A172 (cell line): ENCODE results near the gene CCBE1. TPM values are rescaled to one million over a fixed set of nuclear protein-coding genes. Genes with fewer than 3 reads are reported as not detected.

ENCODE experiments used
- DNase-seq: peaks from one replicate; pipeline ENCODE4 v3.0.0-alpha.2; 2015; ENCODE audit warnings: low spot score
- total RNA-seq: library from RNA; depleted of rRNA; stranded (reverse); fragments of >200 nt; shearing (Covaris generic); gene quantifications from 2 replicates; pipeline ENCODE4 v1.2.3, GENCODE V29; 2014

The CCBE1 gene
- total RNA-seq, 1 experiment from 2014 or later = 8.3 TPM

DNA sequence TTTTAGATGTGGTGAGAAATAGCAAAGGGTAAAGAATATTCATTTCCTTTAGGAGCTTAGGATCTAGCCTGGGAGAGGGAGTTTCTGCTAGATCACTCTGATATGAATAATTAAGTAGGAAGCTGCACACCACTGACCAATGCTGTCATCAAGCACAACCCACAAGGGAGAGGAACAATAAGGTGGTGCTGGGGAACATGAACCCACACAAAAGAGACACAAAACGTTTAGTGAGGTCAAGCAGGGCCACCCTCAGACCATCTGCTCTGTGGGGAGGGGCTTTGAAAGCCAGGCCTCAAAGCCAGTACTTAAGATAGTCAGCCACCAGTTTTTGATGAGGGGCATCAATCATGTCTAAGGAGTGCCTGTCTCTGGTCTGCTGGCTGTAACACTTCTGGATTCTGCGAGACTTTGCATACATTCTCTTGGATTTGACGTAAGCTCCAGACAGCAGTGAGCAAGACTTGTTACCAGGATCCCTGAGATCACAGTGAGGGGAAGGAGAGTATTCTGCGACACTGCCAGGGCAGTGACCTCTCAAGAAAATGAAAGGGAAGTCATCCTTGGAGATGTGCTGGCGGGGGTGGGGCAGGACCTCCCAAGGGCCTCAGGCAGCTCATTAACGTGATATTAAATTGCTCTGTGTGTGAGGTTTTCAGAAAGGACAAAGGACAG is 127.0 kb downstream of the CCBE1 start:
- peak; percentile 4 for DNase-seq

DNA sequence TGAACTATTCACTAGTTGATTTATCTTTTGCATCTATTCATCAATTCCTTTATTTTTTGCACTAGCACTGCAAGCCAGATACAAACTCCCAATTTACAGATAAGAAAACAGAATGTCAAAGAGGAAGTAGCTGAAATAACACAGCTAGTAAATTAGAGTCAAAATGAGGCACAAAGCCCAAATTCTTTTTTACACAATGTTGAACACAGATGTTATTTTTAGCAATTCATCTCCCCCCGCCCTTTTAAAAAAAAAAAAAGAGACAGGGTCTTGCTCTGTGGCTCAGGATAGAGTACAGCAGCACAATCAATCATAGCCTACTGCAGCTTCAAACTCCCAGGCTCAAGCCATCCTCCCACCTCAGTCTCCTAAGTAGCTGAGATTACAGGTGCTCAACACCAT is 127.8 kb downstream of the CCBE1 start:
- DNase-seq = no peak

DNA sequence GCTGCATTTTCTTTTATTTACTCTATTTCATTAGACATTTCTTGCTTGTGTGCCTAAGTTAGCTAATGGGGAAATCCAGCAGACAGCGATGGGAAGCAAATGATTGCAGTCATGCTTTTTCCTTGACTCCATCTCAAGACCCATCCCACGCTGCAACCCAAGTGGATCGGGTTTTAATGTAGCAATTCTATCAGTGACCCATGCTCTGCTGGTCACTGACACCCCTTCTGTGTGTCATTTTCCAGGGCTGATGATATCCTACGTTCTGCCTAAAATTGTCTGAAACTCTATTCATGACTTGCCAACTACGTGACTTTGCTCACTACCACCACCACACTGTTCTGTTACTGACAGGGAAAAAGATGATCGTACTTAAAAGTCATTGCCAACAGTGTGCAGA is 129.8 kb downstream of the CCBE1 start:
- no peak for DNase-seq

DNA sequence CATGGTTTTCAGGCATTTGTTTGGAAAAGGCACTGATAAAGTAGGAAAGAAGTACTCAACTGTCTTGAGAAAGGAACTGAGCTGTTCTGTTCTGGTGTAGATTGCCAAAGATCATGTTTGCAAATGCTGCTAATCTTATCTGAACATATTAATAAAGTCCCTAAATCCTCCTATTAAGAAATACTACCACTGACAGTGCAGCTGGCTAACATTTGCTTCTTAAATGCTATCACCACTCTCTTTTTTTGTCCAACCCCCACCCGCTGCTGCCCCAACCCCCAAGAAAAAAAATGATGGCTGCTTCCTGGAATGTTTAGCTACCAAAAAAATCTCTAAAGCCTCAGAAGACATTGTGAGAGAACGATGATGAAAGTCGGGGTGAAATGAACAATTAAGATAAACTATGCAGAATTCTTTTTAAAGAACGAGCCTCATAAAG is 130.7 kb downstream of the CCBE1 start:
- DNase-seq = no peak

DNA sequence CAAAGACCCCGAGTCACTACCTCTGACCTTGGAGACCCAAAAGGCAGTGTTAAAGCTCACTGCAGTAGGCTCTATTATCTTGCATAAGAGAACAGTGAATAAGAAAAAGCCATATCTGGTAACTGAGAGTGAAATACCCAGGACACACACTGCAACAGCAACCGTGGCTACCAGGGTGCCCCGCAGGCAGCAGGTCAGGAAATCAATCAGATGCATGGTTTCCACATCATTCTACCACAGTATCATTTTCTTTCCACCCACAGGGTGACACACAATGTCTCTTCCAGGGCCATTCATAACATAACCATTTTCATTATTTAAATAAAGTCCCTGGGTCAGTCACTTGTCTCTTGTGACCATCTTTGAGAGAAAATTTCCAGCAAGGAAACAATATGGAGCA is 131.3 kb downstream of the CCBE1 start:
- DNase-seq = no peak

DNA sequence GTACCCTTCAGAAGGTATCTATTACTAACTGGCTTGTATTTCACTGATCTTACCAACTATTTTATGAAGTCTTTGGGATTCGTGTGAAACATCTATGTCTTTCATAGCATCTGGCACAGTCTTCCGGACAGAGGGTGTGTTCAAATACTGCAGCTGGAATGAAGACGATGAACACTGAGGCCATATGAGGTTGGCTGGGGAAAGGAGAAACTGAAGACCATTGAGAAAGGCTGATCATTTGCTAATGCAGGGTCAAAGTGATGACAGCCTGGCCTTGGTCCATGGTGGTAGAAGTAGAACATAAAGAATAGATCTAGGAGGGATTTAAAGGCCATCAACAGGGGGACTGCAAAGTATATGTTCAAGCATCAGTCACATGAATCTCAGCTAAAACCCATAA is 132.7 kb downstream of the CCBE1 start:
- no peak for DNase-seq

DNA sequence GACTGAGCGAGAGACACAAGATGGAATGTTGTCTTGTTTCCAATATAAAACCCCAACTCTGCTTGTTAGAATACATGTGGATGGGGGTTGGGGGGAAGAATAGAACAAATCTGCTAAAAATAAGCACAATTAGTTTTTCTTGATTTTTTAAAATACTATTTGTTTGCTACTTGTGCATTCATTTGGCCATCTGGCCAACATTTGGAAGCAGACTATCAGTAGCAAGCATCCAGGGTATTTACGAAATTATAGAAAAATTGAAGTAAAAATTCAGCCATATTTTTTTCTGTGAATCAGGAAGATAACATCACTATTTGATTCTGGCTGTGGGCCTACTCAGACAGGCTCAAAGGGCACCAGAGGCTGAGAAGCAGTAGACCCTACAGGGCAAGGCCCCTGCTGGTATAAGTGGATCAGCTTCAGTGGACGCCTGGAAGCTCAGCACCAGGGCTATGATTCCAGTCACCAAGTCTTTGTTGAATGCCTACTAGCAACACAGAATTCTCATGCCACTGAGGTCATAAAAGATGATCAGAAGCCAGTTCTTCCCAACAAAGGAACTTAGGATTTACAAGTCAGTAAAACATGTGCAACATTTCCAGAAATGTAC is 133.9 kb downstream of the CCBE1 start:
- DNase-seq = no peak

DNA sequence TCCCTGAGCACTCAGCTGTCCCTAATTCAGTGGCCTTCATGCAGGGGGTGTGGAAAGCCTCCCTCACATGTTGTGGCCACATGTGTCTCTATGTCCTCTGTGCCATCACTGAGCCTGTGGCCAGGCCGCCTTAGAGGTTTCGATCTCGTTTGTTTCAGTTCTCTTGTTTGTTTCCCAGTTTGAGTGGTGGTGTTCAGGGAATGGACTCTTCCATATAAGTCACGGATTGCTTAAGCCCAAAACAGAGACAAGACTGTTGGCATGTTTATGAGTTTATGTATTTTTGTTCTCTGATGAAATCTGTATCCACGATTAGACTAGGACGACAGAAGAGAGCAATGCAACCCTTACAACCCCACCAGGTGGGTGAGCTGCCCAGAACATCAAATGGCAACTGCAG is 134.5 kb downstream of the CCBE1 start:
- DNase-seq = no peak

DNA sequence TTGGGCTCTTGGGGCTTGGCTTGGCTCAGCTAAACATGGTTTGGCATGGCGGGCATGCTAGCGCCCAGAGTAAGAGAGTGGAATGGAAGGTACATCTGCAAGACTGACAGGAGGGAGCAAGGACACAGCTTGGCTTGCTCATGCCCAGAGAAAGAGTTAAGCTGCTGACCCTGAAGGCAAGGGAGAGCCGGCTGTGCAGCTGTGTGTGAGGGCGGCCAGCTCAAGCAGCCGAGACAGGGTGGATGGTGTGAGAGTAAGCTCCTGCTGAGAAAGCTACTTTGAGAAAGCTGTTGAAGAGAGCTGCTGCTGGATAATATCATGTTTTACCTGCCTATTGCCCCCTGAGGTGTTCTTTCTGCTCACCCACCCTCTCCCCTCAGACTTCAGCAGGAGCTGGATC is 135.6 kb downstream of the CCBE1 start:
- DNase-seq = no peak

DNA sequence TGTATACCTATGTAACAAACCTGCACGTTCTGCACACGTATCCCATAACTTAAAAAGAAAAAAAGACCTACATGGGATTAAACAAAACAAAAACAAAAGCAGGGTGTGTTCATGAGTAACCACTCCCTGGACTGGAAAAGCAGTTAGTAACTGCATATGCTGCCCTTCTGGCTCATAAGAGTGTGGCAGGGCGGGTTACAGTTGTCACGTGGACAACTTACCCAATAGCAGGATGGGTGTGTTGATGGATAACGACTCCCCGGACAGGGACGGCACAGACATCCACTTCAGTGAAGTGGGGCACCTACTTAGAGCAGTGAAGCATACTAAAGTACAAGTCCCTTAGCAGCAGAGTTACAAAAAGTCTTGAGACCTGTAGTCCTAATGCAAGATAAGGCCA is 136.7 kb downstream of the CCBE1 start:
- no peak for DNase-seq

DNA sequence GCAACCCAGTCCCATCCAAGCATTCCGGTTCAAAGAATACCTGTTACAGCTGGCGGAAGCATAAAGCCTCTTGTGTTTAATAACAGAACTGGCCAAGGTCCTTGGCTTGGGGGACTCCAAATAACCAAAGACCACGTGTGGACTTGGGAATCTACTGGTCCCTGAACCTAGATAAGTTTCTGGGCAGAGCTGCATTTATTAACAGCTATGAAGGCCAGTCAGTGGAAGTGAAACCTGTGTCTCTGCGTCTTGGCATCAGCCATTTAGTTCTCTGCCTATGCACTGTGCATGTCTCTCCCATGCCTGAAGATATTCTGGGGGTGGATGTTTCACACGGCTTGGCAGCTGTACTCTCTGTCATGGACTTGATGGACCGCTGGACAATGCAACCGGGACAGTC is 137.7 kb downstream of the CCBE1 start:
- no peak for DNase-seq

DNA sequence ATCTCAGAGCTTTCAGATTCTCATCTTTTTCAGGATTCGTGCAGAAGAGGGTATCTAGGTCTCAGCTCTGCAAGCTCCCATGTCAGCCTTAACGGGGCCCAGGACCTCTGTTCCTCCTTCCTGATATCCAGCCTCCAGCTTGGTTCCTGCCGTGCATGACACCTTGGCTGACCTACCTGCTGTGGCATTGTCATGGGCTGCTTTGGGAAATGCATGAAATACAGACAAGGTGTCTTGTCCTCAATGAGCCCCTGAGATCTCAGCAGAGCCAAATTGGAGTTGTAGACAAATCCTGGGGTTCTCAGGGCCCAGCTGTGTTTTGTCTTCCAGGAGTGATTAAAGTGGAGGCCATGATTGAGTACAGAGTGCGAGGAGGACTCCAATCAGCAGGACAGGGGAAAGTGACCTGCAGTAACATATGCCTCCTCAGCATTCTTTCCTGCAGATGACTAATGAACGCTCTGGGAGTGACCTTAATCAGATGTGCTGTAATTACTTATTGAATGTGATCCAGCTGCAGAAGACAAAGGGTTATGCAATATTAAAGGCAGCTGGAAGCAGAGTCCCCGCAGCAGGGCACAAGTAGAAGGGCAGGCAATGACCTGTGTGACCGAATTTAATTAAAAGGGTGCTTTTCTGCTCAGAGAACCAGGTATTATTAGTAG is 141.1 kb downstream of the CCBE1 start:
- peak; percentile 35 for DNase-seq

DNA sequence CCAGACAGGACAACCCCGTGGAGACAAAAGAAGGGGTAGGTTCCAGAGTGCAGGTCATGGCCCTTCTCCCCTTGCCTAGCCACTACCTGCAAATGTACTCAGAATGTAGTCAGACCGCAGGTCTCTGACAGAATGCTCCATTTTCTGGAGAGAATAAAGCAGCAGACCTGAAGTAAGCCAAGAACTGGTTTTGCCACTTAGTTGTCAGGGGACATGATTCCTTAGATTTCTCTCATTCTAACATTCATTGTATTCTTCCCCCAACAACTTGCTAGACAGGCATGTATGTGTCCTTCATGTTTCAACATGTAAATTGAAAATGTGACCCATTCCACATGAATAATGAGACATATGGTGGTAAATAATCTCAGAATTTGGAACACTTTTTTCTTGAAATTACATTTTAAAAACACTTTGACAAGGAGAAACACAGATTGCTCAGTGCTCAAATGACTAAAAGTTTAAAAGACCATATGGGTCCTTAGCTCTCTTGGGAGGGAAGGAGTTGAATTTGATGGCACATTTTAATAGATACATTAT is 142.4 kb downstream of the CCBE1 start:
- no peak for DNase-seq

DNA sequence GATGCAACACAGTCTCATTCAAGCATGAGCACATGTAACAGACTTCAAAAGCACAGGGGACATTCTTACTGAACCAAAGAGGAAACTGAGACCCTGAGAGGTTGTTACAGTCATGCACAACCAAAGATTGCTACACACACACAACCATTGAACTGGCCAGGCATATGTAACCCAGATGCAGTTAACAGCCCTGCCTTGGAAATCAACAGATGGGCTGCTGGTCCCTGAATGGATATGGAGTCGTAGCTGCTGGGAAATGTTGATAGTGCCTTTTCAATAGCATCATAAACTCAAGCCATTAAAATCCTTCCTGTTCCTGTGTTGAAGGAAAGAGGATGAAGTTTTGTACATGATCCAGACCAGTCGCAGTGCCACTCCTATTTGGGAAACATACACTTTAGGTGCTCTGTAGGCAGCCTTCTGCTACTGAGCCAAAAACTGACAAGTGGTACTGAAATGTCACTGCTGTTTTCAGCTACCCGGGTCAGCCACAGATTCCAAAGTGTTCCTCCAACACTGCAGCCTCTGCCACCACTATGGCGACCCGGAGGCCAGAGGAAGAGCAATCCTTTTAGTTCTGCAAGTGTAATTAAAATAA is 143.9 kb downstream of the CCBE1 start:
- no peak for DNase-seq

DNA sequence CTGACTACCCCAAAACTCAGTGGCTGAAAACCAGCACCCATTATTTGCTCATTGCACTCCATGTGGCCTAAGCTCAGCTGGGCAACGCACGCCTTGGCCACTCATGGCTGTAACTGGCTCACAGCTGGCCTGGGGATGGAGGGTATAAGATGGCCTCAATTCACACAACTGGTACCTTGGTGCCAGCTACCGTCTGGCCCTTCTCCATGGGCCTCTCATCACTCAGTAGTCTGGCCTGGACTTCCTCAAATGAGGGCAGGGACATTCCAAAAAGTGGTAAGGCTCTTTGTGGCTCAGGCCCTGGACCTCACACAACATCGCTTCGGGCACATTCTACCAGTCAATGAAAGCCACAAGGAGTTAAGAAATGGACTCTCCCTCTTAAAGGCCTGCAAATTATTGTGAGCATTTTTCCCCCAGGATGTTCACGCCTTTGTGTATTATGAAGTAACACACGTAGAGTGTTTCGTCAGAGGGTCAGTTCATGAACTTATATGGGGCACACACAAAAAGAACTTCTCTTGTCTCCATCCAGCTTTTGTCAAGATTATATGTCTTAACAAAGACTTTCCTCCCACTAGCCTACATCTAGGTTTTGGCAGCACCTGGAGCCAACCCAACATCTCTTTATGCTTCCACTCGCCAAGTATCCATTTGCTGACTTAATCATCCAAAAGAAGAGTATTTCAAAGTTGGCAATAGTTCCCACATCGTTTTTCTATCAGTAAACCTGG is 145.2 kb downstream of the CCBE1 start:
- no peak for DNase-seq

DNA sequence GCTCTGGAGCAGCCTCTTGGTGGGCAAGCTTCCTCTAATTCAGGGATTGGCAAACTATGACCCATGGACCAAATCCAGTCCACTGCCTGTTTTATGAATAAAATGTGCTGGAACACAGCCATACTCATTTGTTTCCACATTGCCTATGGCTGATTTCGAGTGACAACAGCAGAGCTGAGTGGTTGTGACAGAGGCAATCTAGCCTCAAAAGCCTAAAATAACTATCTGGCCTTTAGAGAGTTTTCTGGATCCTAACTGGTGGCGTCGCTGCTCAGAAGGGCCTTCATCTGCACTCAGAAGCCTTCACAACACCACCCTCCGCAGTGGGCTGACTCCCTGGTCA is 147.1 kb downstream of the CCBE1 start:
- DNase-seq = no peak

DNA sequence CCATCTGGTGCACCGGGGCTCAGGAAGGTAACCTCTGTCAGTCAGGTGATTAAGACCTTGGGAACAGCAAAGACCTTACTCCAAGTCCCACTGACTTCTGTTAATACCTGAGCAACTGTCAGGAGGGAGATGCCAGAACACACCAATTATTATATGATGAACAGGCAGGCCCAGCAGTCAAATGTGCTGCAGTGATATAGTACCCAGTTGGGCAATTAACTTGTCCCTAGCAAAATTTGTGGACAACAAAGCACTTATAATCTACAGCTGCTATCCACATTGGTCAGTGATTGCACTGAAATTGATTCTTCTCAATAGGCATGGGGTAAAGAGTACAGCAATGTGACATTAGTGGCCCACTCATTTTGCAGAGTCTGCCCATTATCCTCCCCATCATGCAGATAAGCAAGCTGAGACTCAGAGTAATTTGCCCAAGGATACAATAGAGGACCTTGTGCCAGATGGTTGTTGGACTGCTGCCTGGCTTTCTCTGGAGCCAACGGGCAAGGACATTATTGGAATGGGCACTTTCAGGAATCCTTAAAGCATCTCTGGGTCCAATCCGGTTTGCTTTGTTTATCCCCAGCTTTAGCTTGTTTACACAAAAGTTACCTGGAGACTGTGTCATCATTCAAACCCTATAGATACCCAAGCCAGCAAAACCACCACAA is 147.6 kb downstream of the CCBE1 start:
- DNase-seq = no peak

DNA sequence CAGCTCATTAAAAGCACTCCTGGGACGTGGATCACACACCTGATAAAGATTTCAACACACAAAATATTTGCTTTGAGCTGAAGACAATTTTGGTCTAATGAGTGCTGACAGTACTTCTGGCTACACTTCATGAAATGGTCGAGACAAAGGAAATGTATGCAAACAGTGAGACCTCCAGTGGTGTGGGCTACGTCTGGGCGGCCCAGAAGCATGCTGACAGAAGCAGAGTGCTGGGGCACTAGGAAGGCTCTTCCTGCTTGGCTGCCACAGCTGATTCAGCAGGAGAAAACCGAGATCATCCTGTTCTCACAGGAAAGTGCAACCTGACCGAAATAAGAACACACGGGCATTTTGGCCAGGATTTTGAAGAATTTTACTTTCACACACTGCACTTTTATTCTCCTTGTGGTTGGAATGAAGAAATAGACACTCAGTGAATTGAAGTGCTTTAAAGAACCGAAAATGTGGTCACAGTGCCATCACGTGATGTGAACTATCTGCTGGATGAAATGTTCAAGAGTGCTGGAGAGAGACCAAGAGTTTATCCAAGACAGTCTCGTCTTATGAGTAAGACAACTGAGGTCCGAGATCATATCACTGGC is 149.5 kb downstream of the CCBE1 start:
- peak; percentile 52 for DNase-seq

DNA sequence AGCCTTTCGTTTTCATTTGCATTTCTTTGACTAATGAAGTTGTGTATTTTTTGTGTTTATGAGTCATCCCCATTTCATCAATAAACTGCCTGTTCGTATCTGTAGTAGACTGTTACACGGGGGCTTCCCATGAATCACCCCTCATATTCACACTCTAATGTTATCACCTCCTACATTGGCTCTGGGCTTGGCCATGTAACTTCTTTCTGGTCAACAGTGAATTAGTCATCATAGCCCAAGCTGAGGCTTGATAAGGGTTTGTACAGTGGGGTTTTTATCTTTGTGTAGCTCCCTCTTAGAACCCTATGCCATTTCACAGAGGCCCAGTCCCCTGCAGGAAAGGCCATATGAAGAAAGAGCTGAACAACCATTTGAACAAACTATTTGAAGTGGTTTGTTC is 151.0 kb downstream of the CCBE1 start:
- DNase-seq = no peak

DNA sequence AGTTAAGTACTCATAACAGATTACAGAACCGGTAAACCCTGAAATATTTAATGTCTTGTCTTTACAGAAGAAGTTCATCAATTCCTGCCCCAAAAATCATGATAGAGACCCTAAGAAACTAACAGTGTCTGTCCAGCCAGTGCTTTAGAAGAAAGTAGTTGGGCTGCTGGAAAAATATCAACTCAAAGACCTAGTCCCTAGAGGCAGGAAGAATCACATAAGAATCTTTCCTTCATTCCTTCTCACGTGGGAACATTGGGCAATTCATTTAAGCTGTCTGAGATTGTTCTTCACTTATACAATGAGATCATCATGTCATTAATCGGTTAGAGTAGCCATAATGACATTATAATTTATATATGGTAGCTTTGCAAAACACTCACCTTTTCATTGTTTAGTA is 156.4 kb downstream of the CCBE1 start:
- no peak for DNase-seq

DNA sequence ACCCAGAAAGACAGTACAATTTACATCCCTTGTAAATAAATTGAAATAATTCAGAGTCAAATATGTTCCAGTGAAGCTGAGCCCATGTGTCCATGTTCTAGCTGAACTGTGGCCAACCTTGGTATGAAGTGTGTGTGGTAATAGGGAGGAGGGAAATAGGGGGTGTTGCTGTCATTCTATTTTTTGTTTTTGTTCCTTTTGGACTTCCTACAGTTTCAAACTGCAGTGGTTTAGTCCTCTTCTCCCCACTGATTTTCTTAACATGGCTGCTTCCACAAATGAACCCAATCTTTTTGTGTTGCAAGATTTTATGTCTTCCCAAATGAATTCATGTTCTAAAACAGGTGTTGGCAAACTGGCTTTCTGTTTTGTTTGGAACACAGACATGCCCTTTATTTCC is 156.9 kb downstream of the CCBE1 start:
- no peak for DNase-seq
